ENCODE measurements around the gene GAPVD1.
"Not testable (repeated sequence)": the region's sequence is repeated elsewhere in the genome, so short reads cannot be mapped to it uniquely, and the experiment has no call there.

The GAPVD1 gene

GRCh38 chr9:125304273-125304672, 42.6 kb downstream of the GAPVD1 start:
- no peak for DNase-seq (ENCODE audit: low spot score)

DNA sequence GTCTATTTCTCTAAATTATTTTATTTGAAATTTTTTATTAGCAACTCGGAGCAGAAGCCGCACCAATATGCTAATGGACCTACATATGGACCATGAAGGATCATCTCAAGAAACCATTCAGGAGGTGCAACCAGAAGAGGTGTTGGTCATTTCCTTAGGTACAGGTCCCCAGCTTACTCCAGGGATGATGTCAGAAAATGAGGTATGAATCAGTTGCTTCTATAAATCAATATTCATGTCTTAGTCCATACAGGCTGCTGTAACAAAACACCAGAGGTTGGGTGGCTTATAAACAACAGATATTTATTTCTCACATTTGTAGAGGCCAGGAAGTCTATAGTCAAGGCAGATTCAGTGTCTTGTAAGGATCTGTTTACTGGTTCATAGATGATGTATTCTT, 50.8 kb downstream of the GAPVD1 start:
- DNase-seq (ENCODE audit: low spot score), result no peak

DNA sequence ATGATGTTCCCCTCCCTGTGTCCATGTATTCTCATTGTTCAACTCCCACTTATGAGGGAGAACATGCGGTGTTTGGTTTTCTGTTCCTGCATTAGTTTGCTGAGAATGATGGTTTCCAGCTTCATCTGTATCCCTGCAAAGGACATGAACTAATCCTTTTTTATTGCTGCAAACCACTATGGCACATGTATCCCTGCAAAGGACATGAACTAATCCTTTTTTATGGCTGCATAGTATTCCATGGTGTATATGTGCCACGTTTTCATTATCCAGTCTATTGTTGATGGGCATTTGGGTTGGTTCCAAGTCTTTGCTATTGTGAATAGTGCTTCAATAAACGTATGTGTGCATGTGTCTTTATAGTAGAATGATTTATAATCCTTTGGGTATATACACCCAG, 54.7 kb downstream of the GAPVD1 start:
- not testable (repeated sequence) for DNase-seq (ENCODE audit: low spot score)

GRCh38 chr9:125317704-125318103, 56.1 kb downstream of the GAPVD1 start:
- no peak for DNase-seq (ENCODE audit: low spot score)

DNA sequence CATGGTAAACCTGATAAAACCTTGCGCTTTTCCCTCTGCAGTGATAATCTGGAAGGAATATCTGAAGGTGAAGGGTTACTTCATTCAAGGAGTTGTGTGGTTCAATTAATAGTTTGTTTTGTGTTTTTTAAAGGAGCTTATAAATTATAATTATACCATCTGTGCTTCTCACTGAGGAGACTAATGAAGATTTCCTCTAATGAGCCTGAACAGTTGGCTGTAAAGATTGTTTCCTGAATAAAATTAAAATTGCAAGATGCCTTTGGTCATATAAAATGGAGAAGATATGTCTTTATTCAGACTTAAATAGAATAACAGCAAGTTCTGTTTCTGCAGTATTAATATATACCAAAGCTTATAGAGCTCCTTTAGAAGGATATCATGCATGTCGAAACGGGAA, 59.9 kb downstream of the GAPVD1 start:
- no peak for DNase-seq (ENCODE audit: low spot score)

- no peak for DNase-seq (ENCODE audit: low spot score)
Observed at GRCh38 chr9:125323615-125324014, 62.0 kb downstream of the GAPVD1 start.

DNA sequence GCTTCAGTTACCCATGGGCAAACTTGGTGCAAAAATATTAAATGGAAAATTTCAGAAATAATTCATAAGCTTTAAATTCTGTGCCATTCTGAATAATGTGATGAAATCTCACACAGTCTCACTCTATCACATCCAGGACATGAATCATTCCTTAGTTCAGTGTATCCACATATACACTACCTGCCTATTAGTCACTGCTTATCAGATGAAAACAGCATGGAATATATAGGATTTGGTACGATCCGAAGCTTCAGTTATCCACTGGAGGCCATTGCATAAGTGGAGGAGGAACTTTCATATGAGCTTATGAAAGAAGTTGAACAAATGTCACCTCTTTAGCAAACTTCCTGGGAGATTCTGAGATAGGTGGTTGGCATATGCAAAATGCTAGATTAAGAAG, 64.2 kb downstream of the GAPVD1 start:
- no peak for DNase-seq (ENCODE audit: low spot score)

DNA sequence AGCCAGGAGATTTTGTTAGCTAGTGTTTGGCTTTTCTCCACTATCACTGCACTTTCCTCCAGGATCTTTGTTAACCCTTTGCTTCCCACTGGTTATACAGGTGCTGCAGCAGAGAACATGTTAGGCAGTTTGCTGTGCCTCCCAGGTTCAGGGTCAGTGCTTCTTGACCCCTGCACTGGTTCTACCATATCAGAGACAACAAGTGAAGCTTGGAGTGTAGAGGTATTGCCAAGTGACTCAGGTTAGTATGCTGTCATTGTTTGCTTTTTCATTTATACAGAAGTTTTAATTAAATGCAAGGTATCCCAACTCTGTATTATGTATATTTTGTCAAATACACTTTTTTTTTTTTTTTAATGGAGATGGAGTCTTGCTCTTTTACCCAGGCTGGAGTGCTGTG, 68.4 kb downstream of the GAPVD1 start:
- DNase-seq (ENCODE audit: low spot score), result no peak

- no peak for DNase-seq (ENCODE audit: low spot score)
Observed at GRCh38 chr9:125330587-125330986, 69.0 kb downstream of the GAPVD1 start.

GRCh38 chr9:125332527-125332926, 70.9 kb downstream of the GAPVD1 start:
- no peak for DNase-seq (ENCODE audit: low spot score)

DNA sequence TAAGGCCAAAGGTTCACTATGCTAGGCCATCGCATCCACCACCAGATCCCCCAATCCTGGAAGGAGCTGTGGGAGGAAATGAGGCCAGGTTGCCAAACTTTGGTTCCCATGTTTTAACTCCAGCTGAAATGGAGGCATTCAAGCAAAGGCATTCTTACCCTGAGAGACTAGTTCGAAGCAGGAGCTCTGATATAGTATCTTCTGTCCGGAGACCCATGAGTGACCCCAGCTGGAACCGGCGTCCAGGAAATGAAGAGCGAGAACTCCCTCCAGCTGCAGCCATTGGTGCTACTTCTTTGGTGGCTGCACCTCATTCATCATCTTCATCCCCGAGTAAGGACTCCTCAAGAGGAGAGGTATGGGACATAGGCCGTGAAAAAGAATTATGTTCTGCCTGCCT, 75.6 kb downstream of the GAPVD1 start:
- no peak for DNase-seq (ENCODE audit: low spot score)

DNA sequence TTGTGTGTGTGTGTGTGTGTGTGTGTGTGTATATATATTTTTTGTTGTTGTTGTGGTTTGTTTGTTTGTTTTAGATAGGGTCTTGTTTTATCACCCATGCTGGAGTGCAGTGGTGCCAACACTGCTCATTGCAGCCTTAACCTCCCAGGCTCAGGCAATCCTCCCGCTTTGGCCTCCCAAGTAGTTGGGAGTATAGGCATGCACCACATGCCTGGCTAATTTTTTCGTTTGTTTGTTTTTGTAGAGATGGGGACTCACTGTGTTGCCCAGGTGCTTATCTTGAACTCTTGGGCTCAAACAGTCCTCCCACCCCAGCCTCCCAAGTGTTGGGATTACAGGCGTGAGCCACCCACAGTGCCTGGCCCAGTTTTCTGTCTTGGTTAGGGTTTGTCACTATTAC, 77.3 kb downstream of the GAPVD1 start:
- DNase-seq (ENCODE audit: low spot score), result no peak

- no peak for DNase-seq (ENCODE audit: low spot score)
Observed at GRCh38 chr9:125341566-125341965, 79.9 kb downstream of the GAPVD1 start.

DNA sequence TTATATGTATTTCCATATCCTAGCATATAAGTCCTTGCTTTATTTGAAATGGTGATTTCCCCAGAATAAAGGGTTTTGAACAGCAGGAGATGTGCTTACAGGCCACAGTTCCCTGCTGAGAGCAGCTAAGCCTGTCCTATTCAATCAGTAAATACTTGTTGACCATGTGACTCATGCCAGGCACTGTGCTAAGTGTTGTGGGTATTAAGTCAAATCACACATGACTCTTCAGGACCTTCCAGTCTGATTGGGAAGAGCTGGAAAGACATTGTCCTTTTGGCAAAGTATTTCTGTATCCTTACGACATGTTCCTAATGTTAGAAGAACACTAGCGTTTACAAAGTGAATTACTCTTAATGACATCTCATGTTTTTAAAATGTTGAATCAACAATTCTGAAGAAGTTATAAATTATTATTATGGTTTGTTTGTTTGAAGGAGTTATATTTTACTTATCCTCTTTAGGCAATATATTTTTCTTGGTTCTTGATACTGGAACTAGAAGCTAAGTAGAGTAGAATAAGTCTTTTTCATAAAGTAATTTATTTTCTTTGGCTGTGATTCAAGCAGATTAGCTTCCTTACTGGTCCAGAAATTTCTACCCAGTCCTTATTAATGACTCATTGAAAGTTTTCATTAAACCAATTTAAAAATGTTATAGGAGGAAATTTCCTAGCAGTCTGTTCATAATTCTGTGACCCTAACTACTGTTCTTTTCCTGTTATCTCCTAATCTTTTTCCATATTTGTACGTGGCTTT, 82.1 kb downstream of the GAPVD1 start:
- DNase-seq (ENCODE audit: low spot score), result no peak

- DNase-seq (ENCODE audit: low spot score), result no peak
Observed at GRCh38 chr9:125346080-125346732, 84.6 kb downstream of the GAPVD1 start.

- DNase-seq (ENCODE audit: low spot score), result no peak
Observed at GRCh38 chr9:125355601-125356000, 94.0 kb downstream of the GAPVD1 start.

DNA sequence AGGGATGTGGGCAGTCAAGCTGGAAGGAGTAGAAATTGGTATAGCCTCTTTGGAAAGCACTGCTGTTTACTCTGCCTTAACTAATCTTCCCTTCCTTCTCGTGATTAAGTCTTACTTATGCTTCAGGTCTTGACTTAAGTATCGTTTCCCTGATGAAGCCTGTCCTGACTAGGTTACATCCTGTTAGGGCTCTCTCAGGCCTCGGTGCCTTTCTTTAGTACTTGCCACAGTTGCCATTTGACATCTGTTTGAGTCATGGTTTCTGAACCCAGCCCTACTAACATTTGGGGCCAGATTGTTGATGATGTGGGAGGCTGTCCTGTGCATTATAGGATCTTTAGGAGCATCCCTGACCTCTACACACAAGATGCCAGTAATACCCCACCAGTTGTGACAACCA, 94.4 kb downstream of the GAPVD1 start:
- DNase-seq (ENCODE audit: low spot score), result no peak

DNA sequence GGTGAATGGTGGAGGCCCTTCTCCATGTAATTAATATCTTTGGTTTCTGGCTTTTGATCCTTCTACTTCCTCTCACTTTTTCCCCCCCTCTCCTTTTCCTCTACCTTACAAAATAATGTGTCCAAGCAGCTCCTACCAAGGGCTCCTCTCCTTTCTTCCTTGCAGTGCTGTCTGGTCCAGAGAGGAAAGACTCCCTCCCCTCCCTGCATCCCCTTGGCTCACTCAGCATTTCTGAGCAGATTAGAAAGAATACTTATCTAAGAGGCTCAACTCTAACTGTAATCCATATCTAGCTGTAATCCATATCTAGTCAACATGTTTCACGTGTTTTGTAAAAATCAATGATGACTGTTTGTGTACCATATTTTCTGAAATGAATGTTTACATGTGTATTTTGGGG, 97.4 kb downstream of the GAPVD1 start:
- no peak for DNase-seq (ENCODE audit: low spot score)

DNA sequence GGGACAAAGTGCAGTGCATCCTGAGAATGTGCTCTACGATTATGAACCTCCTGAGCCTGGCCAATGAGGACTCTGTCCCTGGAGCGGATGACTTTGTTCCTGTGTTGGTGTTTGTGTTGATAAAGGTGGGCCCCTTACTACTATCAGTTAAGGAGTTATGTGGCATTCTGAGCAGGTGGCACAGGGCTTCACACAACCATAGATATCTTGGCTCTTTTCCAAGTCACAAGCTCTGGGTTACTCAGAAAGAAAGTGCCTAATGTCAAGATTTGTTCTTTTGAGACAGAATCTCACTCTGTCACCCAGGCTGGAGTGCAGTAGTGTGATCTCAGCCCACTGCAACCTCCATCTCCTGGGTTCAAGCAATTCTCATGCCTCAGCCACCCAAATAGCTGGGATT, 99.0 kb downstream of the GAPVD1 start:
- DNase-seq (ENCODE audit: low spot score), result no peak

DNA sequence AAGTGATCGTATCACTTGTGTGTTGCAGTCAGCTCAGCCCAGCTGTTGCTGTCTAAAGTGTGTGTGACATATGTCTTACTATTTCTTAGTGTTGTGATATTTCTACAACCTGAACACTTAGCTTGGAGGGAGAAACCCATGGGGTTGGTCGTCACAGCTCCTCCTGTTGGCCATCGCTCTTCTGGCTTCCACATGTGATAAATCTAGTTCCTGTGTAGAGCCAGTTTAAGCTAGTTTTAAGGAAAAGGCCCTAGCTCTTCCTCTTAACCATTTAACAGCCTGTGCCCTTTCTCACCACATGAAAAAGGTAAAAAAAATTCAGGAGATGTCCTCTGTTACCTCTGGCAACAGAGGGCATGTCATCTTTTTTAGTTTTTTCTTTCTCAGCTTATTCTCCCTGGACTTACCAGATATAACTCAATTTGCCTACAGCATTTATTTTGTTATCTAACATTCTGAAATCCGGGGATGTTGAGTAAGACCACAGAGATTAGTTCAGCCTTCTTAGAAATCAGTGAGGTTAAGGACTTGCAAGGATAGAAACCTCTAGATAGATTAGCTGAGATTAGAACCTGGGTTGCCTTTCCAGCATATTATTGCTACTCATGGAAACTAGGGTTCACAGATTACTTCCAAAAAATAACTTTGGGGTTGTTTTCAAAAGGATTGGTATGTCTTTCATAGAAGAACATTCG, 100.4 kb downstream of the GAPVD1 start:
- no peak for DNase-seq (ENCODE audit: low spot score)

DNA sequence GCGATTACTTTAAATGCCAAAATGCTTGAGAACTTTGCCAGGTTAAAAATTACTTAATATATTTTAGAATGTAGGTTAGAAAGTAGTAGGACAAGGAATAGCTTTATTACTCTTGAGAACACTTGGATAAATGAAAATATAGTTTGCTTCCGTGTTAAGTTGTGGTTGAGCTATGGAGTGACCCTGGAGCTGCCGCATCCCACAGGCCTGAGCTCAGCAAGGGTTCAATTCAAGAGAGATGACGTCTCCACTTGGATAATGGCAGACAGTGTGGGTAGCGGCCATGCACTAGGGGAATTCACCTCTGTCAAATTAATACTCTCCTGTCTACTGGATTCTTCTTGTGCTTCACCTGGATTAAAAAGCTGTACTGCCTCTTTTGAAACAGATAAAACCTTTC, 105.0 kb downstream of the GAPVD1 start:
- DNase-seq (ENCODE audit: low spot score), result no peak

DNA sequence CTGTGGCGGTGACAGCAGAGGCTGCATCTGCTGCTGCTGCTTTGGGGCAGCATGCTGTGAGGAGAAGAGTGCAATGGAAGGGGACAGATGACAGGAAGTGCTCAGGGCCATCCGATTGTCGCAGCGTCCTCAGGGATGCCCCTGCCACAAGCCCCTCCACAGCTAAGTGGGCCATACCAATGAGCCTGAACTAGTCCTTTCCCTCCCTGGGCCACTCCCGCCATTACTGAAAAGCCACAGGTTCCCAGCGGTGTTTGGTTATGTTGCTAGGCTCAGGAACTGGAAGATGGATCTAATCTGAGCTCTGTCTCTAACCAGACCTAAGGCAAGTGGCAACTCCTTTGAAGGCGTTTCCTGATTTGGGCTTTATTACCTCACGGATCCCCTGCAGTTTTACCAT, 109.2 kb downstream of the GAPVD1 start:
- no peak for DNase-seq (ENCODE audit: low spot score)
